Activated CD4-positive, alpha-beta T cell treated with anti-CD3 and anti-CD28 coated beads, Interleukin-2, amount 10 ng/mL, durations not matched to agents 7 days and 5 days (primary cell): Measurements from ENCODE around the gene REEP2. TPM values are rescaled to one million over a fixed set of nuclear protein-coding genes. Genes with fewer than 3 reads are reported as not detected.

ENCODE experiments used
- CTCF ChIA-PET: fragments of 350-600 bp; sonication (Branson Sonifier 250); formaldehyde crosslinking; loops from one replicate; lab custom pipeline; 2021; ENCODE audit warnings: antibody characterized with exemption; lab: Charles Lee
- POLR2A ChIA-PET: fragments of 350-600 bp; sonication (Branson Sonifier 250); formaldehyde crosslinking; loops from one replicate; lab custom pipeline; 2021; ENCODE audit warnings: antibody characterized with exemption; lab: Charles Lee
- DNase-seq: peaks from one replicate; pipeline ENCODE4 v3.0.0-alpha.2; 2020
- H3K27ac Mint-ChIP-seq: one replicate; pipeline ENCODE4 v1.8.0; 2021; ENCODE audit warnings: mild to moderate bottlenecking, moderate library complexity, mixed read lengths
- H3K27me3 Mint-ChIP-seq: one replicate; pipeline ENCODE4 v1.8.0; 2021; ENCODE audit warnings: mixed read lengths
- H3K36me3 Mint-ChIP-seq: one replicate; pipeline ENCODE4 v1.8.0; 2021; ENCODE audit warnings: low read depth, mixed read lengths
- H3K4me1 Mint-ChIP-seq: one replicate; pipeline ENCODE4 v1.8.0; 2021; ENCODE audit warnings: mixed read lengths
- H3K4me3 Mint-ChIP-seq: one replicate; pipeline ENCODE4 v1.8.0; 2021; ENCODE audit warnings: mild to moderate bottlenecking, moderate library complexity, mixed read lengths
- H3K9me3 Mint-ChIP-seq: one replicate; pipeline ENCODE4 v1.8.0; 2021; ENCODE audit warnings: mixed read lengths
- total RNA-seq, 2 experiments: library from RNA; stranded (reverse); gene quantifications; one replicate each; pipeline ENCODE4 v1.2.3, GENCODE V29; 2021

The REEP2 gene
- total RNA-seq, 2 experiments from 2014 or later = 0.62 to 0.77 TPM

DNA sequence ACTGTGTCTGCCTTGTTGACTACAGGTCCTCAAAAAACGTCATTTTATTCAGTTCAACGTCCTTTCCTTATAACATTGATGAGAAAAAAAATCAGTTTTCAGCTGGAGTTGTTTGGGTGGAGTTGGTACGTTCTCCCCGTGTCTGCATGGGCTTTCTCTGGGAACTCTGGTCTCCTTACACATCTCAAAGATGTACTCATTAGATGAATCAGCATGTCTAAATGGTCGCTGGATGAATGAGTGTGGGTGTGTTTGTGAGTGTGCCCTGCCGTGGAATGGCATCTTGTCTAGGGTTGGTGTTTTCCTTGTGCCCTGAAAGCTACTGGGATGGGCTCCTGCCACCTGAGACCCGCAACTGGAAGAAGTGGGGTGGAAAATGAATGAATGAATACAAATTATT lies 56.5 kb downstream of the REEP2 start:
- no peaks in the 10 kb centered on the region for H3K9me3 Mint-ChIP-seq
- H3K27ac Mint-ChIP-seq = no peak overlapping the region
- no peak for DNase-seq
- peaks cover 14% of the 10 kb centered on the region for H3K27me3 Mint-ChIP-seq
- ChIA-PET POLR2A (no interaction called here), CTCF (interaction anchor here (0.8 to 1.9 kb wide), 2 partner anchors 9 to 38 kb away, joined by 3 to 7 read pairs; no protein-coding TSS in a partner anchor)
- H3K4me1 Mint-ChIP-seq = peaks cover 12% of the 10 kb centered on the region
- no peaks in the 10 kb centered on the region for H3K36me3 Mint-ChIP-seq
- H3K4me3 Mint-ChIP-seq = no peak overlapping the region

Other genes starting within 250 kb of the REEP2 start
- 10 to 100 TPM; 32.2 to 34.6 TPM for gene CDC23, start 225.7 kb upstream of the REEP2 start, total RNA-seq
- gene GFRA3, start 164.4 kb upstream of the REEP2 start, total RNA-seq = under 1 TPM; 0.15 to 0.21 TPM
- 10 to 100 TPM; 15.8 to 19.0 TPM for gene CDC25C, start 107.3 kb upstream of the REEP2 start, total RNA-seq
- gene FAM53C, start 100.8 kb upstream of the REEP2 start, total RNA-seq = 10 to 100 TPM; 23.7 to 25.5 TPM
- 10 to 100 TPM; 60.4 to 65.7 TPM for gene KDM3B, start 86.4 kb upstream of the REEP2 start, total RNA-seq
- gene EGR1, start 26.4 kb downstream of the REEP2 start, total RNA-seq = 1 to 10 TPM in 1 of 2 experiments, under 1 TPM in 1; 0.97 to 1.1 TPM
- gene ETF1, start 104.2 kb downstream of the REEP2 start, total RNA-seq = 10 to 100 TPM; 65.3 to 72.1 TPM
- gene HSPA9, start 136.3 kb downstream of the REEP2 start, total RNA-seq = 100 to 1,000 TPM; 168 to 171 TPM